Measurements from ENCODE around the gene RIN3.

RIN3 gene

DNA sequence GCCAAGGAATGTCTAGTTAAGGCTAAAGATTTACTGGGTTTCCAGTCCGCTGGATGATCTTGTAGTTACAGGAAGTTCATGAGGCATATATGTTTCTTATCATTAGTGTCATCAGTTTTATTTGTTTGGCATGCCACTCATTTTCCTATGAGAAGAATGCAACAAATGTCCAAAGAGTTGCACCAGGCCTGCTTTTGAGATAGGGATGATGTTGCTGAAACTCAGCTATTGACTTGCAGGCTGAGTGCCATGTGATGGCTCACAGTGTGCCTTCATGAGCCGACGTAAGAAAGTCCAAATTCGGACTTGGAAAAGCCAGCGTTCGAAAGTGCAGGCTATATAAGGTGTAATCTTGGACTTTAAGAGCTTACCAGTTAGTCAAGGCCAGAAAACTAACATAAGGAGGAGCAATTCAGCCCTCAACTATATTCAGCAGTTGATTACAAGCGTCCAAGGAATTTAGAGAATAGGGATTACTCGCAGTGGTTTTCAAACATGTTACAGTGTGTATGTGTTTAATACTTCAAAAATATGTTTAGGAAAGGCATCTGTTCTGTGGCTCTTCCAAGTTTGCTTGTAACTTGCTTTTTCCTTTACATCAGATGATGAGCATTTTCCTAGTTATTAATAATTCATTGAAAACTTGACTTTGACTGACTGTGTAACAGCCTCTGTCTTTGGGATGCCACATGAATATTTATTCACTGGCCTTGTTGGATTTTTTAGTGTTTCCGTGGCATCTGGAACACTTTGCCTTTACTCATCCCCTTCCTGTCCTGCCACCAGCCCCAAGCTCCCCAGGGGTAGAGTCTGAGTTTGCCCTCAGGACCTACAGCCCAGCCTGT, 133.6 kb downstream of the RIN3 start:
- no peak for DNase-seq (ENCODE audit: low read depth in 2 of 2)

GRCh38 chr14:92647797-92648279, 134.3 kb downstream of the RIN3 start:
- DNase-seq (ENCODE audit: low read depth in 2 of 2) = no peak

- DNase-seq (ENCODE audit: low read depth in 2 of 2) = no peak
Measured at GRCh38 chr14:92649066-92649465, 135.5 kb downstream of the RIN3 start.

DNA sequence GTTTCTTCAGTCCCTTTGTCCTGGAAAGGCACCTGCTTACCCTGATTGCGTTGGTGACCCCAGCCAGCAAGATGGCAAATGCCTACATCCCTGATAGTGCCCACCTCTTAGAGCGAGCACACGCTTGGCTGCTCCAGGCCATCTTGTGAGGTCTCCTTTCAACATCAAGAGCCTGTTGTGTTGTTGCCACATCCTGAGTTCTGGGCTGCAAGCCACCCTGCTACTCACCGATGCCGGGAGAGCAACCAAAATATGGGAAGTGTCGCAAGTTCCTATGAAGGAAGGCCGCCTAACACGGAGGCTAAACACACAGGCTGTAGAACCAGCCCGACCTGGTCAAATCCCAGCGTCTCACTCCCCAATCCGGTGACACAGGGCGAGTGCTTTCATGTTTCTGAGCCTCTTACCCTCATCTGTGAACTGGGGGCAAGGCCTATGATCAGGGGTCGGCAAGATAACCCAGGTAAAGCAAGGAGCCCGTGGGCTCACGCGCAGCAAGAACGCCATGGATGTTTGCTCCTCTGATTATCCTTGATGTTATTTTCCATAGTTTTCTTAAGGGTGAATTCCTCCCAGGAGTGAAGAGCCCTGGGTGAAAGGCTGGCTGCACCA, 136.5 kb downstream of the RIN3 start:
- DNase-seq (ENCODE audit: low read depth in 2 of 2) = no peak

GRCh38 chr14:92650581-92651105, 137.1 kb downstream of the RIN3 start:
- no peak for DNase-seq (ENCODE audit: low read depth in 2 of 2)

DNA sequence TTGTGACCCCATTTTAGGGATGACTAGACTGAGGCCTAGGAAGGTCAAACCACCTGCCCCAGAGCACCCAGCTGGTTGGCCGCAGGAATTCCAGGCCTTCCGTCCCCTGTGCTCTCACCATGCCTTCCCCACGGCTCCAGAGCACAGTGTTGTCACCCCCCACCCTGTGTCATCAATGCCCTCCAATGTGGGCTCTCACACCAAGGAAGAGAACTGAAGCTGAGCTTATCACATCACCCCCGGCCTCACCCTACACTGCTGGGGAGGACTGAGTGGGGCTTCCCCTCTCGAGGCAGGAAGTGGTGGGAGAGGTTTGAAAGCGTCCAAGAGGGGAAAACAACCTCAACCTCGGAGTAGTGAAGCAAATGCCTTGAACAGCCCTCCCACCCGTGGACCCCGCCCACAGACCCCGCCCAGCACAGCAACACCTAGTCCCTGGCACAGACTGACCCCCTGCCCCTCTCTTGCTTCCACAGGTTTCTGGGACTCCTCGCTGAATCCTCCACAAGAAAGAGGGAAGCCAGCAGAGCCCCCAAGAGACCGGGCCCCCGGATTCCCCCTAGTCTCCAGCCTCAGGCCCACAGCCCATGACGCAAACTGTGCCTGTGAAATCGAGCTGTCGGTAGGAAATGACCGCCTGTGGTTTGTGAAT, 137.7 kb downstream of the RIN3 start:
- peak; percentile 78 for DNase-seq (ENCODE audit: low read depth in 2 of 2)

DNA sequence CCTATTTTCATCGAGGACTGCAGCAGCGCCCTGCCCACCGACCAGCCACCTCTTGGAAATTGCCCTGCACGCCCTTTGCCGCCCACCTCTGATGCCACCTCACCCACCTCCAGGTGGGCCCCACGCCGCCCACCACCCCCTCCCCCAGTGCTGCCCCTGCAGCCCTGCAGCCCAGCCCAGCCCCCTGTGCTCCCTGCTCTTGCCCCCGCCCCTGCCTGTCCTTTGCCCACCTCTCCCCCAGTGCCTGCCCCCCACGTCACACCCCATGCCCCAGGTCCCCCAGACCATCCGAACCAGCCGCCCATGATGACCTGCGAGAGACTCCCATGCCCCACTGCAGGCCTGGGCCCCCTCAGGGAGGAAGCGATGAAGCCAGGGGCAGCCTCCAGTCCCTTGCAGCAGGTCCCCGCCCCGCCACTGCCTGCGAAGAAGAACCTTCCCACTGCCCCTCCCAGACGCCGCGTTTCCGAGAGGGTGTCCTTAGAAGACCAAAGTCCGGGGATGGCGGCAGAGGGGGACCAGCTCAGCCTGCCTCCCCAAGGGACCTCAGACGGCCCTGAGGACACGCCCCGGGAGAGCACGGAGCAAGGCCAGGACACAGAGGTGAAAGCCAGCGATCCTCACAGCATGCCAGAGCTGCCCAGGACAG, 138.3 kb downstream of the RIN3 start:
- DNase-seq (ENCODE audit: low read depth in 2 of 2) = peak; percentile 26 to 49

- no peak for DNase-seq (ENCODE audit: low read depth in 2 of 2)
Measured at GRCh38 chr14:92652413-92653151, 139.0 kb downstream of the RIN3 start.

GRCh38 chr14:92653162-92653651, 139.6 kb downstream of the RIN3 start:
- DNase-seq (ENCODE audit: low read depth in 2 of 2) = no peak

DNA sequence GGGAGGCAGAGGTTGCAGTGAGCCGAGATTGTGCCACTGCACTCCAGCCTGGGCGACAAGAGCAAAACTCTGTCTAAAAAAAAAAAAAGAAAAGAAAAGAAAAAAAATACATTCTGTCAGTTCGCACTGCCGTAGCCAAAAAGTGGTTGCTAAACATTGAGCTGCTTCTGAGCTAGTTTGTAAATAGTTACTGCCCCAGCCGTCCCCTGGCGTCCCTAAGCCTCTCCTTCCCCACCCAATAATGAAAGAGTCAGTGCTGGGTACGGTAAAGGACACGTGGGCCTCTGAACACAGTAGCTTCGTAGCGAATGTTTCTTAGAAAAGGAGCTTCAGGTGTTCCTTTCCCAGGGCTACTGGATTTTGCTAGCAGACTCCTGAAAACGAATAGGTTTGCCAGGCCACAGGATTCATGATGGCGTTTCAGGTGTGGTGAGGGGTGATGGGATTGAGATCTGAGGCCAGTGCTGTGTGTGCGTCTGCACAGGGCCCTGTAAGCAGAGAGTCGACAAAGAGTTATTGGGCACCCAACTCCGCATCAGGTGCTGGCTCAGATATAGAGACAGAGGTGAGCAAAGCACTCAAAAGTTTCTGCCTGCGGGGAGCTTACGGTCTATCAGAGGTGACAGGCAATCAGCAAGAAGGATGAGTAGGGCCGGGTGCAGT, 140.8 kb downstream of the RIN3 start:
- no peak for DNase-seq (ENCODE audit: low read depth in 2 of 2)

DNA sequence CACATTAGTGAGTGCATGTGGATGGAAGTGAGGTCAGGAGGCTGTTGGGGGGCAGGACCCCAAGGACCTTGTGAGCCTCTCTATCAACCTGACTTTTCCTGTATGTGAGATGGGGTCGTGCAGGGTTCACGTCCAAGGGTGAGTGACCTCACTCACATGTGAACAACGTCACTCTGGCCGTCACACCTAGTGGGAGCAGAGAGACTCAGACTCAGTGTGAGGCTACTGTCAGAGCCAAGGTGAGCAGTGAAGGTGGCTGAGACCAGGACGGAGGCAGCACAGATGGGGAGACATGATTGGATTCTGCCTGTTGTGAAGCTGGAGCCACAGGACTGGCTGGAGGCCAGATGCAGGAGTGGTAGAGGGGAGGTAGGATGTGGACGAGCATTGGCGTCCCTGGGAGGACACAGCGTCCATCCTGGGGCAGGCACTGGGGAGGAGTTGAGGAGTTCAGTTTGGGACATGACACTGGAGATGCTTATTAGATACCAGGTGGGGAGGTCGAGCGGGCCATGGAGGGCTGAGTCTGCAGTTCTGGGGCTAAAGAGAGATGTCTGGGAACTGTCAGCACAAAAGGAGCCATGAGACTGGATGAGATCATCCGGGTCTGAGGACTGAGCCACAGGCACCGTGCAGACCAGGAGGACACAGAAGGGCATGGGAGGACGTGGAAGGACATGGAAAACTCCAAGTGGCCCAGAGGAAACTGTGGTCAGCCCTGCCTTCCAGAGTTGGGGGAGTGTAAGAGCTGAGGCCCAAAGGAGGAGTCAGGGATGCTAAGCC, 142.0 kb downstream of the RIN3 start:
- DNase-seq (ENCODE audit: low read depth in 2 of 2) = no peak

DNA sequence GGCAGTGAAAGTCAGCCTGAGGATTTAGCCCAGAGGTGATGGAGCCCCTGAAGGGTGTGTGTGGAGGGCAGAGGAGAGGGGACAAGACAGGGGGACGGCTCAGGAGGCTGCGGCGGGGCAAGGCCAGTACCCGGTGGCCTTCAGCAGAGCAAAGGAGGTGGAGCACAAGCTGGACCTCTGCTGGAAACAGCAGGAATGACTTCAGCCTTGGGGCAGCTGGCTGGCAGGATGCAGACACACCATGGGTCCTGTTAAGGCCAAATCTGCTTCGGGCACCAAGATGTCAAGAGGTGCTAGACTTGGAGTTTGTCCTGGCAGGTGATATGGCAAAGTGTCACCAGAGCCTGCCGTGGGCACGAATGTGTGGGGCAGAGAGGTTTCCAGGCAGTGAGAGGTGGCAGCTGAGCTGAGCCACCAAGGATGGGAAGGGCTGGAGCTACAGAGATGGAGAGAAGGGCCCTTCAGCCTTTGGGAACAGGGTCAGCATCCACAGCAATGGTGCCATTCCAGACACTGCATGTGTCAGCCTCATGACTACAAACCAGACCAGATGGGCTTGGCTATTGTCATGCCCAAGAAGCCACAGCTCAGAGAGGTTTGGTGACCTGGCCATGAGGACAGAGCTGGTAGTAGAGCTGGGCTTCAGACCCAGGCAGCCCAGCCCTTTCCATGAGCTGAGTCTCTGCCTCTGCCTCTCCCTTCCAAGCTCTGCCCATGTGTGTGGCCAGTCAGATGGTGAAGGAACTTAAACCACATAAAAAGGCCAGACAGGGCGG, 142.9 kb downstream of the RIN3 start:
- DNase-seq (ENCODE audit: low read depth in 2 of 2) = no peak

DNA sequence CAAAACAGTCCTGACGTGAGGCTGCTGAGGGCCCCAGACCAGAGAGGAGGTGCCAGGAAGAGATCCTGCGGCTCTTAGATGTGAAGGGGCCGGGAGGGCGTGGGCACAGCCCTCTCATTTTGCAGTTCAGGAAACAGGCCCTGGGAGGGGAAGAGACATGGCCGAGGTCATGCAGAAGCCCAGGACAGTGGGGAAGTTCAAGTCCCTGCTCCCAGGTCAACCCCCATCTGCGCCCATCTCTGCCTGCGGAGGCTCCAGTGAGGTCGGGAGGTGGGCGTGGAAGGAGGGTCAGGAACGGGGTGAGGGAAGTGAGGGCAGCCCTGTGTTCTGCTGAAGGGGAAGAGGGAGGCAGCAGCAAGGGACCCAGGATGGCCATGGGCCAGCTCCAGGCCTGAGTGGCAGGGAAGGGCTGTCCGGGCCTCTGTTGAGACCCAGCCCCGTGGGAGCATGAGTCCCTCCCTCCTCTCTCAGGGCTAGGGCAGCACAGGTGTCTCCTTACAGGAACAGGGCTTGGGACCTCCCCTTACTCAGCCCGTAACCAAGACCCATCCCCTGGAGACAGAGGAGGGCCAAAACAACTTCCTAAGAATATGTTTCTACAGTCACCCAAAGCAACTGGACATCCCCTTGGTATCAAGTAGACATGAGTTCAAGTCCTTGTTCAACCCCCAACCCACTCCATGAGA, 144.0 kb downstream of the RIN3 start:
- DNase-seq (ENCODE audit: low read depth in 2 of 2) = no peak

DNA sequence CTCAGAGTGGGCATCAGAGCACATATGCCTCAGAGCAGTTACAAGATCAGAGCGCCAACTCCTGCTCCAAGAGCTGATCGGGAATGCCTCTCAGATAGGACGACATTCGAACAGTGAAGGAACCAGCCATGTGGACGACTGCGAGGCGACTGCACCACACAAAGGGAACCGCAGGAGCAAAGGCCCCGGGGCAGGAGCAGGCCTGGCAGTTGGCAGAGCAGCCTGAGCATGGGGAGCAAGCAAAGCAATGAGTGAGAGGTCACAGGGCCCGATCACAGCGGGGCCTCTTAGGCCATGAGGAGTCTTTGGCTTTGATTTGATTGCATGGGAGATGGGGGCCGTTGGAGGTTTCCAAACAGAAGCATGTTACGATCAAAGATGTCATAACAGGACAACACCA, 144.6 kb downstream of the RIN3 start:
- DNase-seq (ENCODE audit: low read depth in 2 of 2) = no peak

- DNase-seq (ENCODE audit: low read depth in 2 of 2) = no peak
Measured at GRCh38 chr14:92658684-92659083, 145.1 kb downstream of the RIN3 start.

DNA sequence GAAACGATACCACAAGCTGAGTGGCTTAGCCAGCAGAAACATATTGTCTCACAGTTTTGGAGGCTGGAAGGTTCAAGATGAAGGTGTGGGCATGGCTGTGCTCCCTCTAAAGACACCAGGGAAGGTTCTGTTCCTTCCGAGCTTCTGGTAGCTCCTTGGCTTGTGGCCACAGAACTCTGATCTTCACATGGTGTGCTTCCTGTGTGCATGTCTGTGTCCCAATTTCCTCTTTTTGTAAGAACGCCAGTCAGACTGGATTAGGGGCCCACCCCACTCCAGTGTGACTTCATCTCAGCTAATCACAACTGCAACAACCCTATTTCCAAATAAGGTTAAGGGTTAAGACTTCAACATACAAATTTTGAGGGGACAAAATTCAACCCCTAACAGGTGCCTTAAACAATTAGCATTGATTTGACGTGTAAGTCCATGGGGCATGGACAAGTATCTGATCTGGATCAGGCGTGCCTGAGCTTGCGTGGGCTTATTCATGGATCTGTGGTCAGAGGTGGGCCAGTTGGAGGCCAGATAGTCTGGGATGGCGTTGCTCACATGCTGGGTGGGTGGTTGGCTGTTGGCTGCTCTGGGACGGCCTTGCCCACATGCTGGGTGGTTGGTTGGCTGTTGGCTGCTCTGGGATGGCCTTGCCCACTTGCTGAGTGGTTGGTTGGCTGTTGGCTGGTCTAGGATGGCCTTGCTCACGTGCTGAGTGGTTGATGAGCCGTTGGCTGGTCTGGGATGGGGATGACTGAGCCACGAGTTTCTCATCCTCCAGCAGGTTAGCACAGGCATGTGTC, 146.4 kb downstream of the RIN3 start:
- DNase-seq (ENCODE audit: low read depth in 2 of 2) = no peak

DNA sequence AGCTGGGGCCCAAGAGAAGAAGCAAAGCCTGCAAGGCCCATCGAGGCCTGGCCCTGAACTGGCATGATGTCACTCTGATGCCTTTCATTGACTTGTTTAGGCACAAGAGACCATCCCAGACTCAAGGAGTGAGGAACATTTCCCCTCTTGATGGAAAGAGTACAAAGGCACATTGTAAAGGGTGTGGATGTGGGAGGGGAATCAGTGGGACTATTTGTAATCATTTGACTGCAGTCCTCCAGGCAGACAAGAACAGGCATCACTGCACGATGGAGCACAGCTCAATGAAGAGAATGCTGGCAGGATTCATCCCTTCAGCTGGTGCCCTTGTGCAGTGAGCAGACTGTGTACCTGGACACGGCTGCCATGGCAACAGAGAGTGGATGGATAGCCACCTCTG, 147.0 kb downstream of the RIN3 start:
- no peak for DNase-seq (ENCODE audit: low read depth in 2 of 2)

GRCh38 chr14:92663049-92663448, 149.5 kb downstream of the RIN3 start:
- no peak for DNase-seq (ENCODE audit: low read depth in 2 of 2)

Measured in stimulated activated CD8-positive, alpha-beta memory T cell treated with anti-CD3 and anti-CD28 coated beads, Interleukin-15, amount 100 ng/mL, for 48 hours (primary cell).